H9 (cell line): ENCODE results near the gene NDUFB2. TPM values are rescaled to one million over a fixed set of nuclear protein-coding genes. Genes with fewer than 3 reads are reported as not detected.

Source experiments
- DNase-seq: peaks from one replicate; pipeline ENCODE4 v3.0.0-alpha.2; 2017
- H2AFZ ChIP-seq: one replicate; pipeline ENCODE4 v1.6.1; 2013; ENCODE audit warnings: mild to moderate bottlenecking, low read length, control low read depth, moderate library complexity
- H2AK5ac ChIP-seq: 2 replicates; pipeline ENCODE4 v1.6.1; 2013; ENCODE audit warnings: low read length, control low read depth, mixed read lengths; ENCODE audit not compliant: insufficient read length
- H2BK120ac ChIP-seq: one replicate; pipeline ENCODE4 v1.6.1; 2013; ENCODE audit warnings: low read depth, mild to moderate bottlenecking, low read length, control low read depth, inconsistent platforms; ENCODE audit not compliant: poor library complexity, severe bottlenecking
- H2BK12ac ChIP-seq: 2 replicates; pipeline ENCODE4 v1.6.1; 2013; ENCODE audit warnings: low read length, control low read depth, mixed read lengths, low read depth; ENCODE audit not compliant: insufficient read length
- H2BK15ac ChIP-seq: 2 replicates; pipeline ENCODE4 v1.6.1; 2013; ENCODE audit warnings: low read depth, low read length, control low read depth
- H2BK20ac ChIP-seq: one replicate; pipeline ENCODE4 v1.6.1; 2013; ENCODE audit warnings: low read depth, mild to moderate bottlenecking, low read length, control low read depth, inconsistent platforms; ENCODE audit not compliant: poor library complexity, severe bottlenecking
- H2BK5ac ChIP-seq: 2 replicates; pipeline ENCODE4 v1.6.1; 2013; ENCODE audit warnings: low read length, control low read depth, mixed read lengths; ENCODE audit not compliant: insufficient read length
- H3K14ac ChIP-seq: 2 replicates; pipeline ENCODE4 v1.6.1; 2013; ENCODE audit warnings: low read length, control low read depth; ENCODE audit not compliant: insufficient read depth
- H3K18ac ChIP-seq: 2 replicates; pipeline ENCODE4 v1.6.1; 2013; ENCODE audit warnings: low read depth, mild to moderate bottlenecking, mixed read lengths, low read length, control low read depth; ENCODE audit not compliant: insufficient read length
- H3K23ac ChIP-seq: 2 replicates; pipeline ENCODE4 v1.6.1; 2013; ENCODE audit warnings: low read length, control low read depth, mixed read lengths, low read depth; ENCODE audit not compliant: insufficient read length
- H3K23me2 ChIP-seq: 2 replicates; pipeline ENCODE4 v1.6.1; 2013; ENCODE audit warnings: low read depth, mild to moderate bottlenecking, mixed read lengths, low read length, control low read depth; ENCODE audit not compliant: insufficient read length, poor library complexity, severe bottlenecking
- H3K27ac ChIP-seq: 2 replicates; pipeline ENCODE4 v1.5.1; 2013; ENCODE audit warnings: low read length, control low read depth, mixed read lengths, low read depth; ENCODE audit not compliant: insufficient read length
- H3K27me3 ChIP-seq: 2 replicates; pipeline ENCODE4 v1.6.1; 2013; ENCODE audit warnings: low read length, control low read depth, inconsistent platforms; ENCODE audit not compliant: insufficient read depth
- H3K4ac ChIP-seq: 2 replicates; pipeline ENCODE4 v1.6.1; 2013; ENCODE audit warnings: low read depth, mild to moderate bottlenecking, control low read depth, inconsistent platforms, low read length, moderate library complexity
- H3K4me1 ChIP-seq: 2 replicates; pipeline ENCODE4 v1.6.1; 2013; ENCODE audit warnings: low read length, control low read depth, inconsistent platforms; ENCODE audit not compliant: insufficient read depth
- H3K4me2 ChIP-seq: 2 replicates; pipeline ENCODE4 v1.6.1; 2013; ENCODE audit warnings: low read length, control low read depth, mixed read lengths; ENCODE audit not compliant: insufficient read length, insufficient read depth
- H3K56ac ChIP-seq: 2 replicates; pipeline ENCODE4 v1.6.1; 2013; ENCODE audit warnings: low read depth, mild to moderate bottlenecking, mixed read lengths, low read length, control low read depth; ENCODE audit not compliant: insufficient read length
- H3K79me1 ChIP-seq: 2 replicates; pipeline ENCODE4 v1.6.1; 2013; ENCODE audit warnings: low read depth, mild to moderate bottlenecking, moderate library complexity, low read length, control low read depth, inconsistent platforms; ENCODE audit not compliant: insufficient read depth, poor library complexity, severe bottlenecking
- H3K79me2 ChIP-seq: 2 replicates; pipeline ENCODE4 v1.6.1; 2013; ENCODE audit warnings: low read length, control low read depth, inconsistent platforms; ENCODE audit not compliant: insufficient read depth
- H3K9ac ChIP-seq: 2 replicates; pipeline ENCODE4 v1.6.1; 2013; ENCODE audit warnings: low read length, control low read depth, mixed read lengths; ENCODE audit not compliant: insufficient read length; ENCODE audit errors: extremely low read depth
- H3K9me3 ChIP-seq: one replicate; pipeline ENCODE4 v1.6.1; 2013; ENCODE audit warnings: low read depth, low read length, inconsistent platforms; ENCODE audit not compliant: control insufficient read depth
- H3T11ph ChIP-seq: one replicate; pipeline ENCODE4 v1.6.1; 2013; ENCODE audit warnings: mild to moderate bottlenecking, low read length, control low read depth, inconsistent platforms
- H4K20me1 ChIP-seq: one replicate; pipeline ENCODE4 v1.6.1; 2013; ENCODE audit not compliant: control insufficient read depth, insufficient read length, insufficient read depth
- H4K5ac ChIP-seq: 2 replicates; pipeline ENCODE4 v1.6.1; 2013; ENCODE audit warnings: low read depth, mild to moderate bottlenecking, mixed read lengths, low read length, control low read depth; ENCODE audit not compliant: insufficient read length
- H4K8ac ChIP-seq: replicated peaks from 2 replicates; pipeline ENCODE4 v1.6.1; 2013; ENCODE audit warnings: low read length, control low read depth, mixed read lengths, low read depth; ENCODE audit not compliant: insufficient read length
- H4K91ac ChIP-seq: 2 replicates; pipeline ENCODE4 v1.6.1; 2013; ENCODE audit warnings: low read depth, mild to moderate bottlenecking, moderate library complexity, mixed read lengths, low read length, control low read depth; ENCODE audit not compliant: insufficient read length
- H3K27ac Mint-ChIP-seq, 3 experiments: 2 replicates in 2 of 3; 3 replicates in 1 of 3; pipeline ENCODE4 v1.8.0; 2020 to 2021; ENCODE audit warnings: mixed read lengths in 3 of 3, mild to moderate bottlenecking in 1 of 3, moderate library complexity in 1 of 3
- H3K27me3 Mint-ChIP-seq: 2 replicates; pipeline ENCODE4 v1.8.0; 2021; ENCODE audit warnings: low read depth, mild to moderate bottlenecking, moderate library complexity, mixed read lengths
- H3K36me3 Mint-ChIP-seq, 3 experiments: 2 replicates in 2 of 3; 3 replicates in 1 of 3; pipeline ENCODE4 v1.8.0; 2020 to 2021; ENCODE audit warnings: low read depth in 3 of 3, mixed read lengths in 3 of 3; ENCODE audit not compliant: insufficient read depth in 1 of 3
- H3K4me1 Mint-ChIP-seq, 2 experiments: 2 replicates each; pipeline ENCODE4 v1.8.0; 2020; ENCODE audit warnings: mixed read lengths in 2 of 2
- H3K4me3 Mint-ChIP-seq, 2 experiments: 2 replicates in 1 of 2; 3 replicates in 1 of 2; pipeline ENCODE4 v1.8.0; 2020 to 2021; ENCODE audit warnings: mild to moderate bottlenecking in 2 of 2, mixed read lengths in 2 of 2, moderate library complexity in 1 of 2
- H3K9me3 Mint-ChIP-seq, 2 experiments: 2 replicates in 1 of 2; 3 replicates in 1 of 2; pipeline ENCODE4 v1.8.0; 2020; ENCODE audit warnings: mild to moderate bottlenecking in 2 of 2, mixed read lengths in 2 of 2, moderate library complexity in 1 of 2
- CTCF ChIP-seq: fragments of 200-600 bp; sonication (generic); conservative IDR thresholded peaks from 3 replicates; pipeline ENCODE4 v1.8.0; 2021; ENCODE audit warnings: antibody characterized with exemption, mild to moderate bottlenecking
- WGBS: extraction: QIAGEN DNeasy Blood & Tissue Kit; methylation state at CpG from one replicate; pipeline ENCODE4 v1.1.7; 2013; ENCODE audit warnings: missing lambda C conversion rate, low lambda C conversion rate, mixed read lengths; ENCODE audit not compliant: insufficient read length; ENCODE audit errors: extremely low coverage; 5-methylcytosine and 5-hydroxymethylcytosine counted together
- total RNA-seq: library from RNA; stranded (reverse); gene quantifications from 2 replicates; pipeline ENCODE4 v1.2.1, GENCODE V29; 2021

The NDUFB2 gene
- total RNA-seq, 1 experiment from 2014 or later, result 177 TPM

DNA sequence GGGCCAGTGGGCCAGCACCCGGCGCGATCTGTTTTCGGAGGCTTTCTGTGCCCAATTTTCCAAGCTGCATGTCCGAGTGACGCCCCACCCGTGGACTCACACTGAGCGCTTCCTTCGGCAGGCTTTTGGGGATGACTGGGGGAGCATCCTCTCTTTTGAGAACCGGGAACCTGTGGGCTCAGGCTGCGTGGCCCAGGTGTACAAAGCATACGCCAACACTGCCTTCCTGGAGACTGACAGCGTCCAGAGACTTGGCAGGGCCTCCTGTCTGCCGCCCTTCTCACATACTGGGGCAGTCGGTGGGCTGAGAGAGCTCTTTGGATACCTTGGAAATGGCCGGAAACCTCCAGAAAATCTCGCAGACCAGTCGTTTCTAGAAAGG lies 22.7 kb upstream of the NDUFB2 start:
- Histone ChIP-seq H2AK5ac (no peak overlapping the region), H3K56ac (no peak overlapping the region), H2BK12ac (no peak overlapping the region), H3K4me2 (peak overlapping the region; percentile 55), H3K79me2 (no peaks in the 10 kb centered on the region), H4K5ac (no peak overlapping the region), H3K18ac (no peak overlapping the region), H3K14ac (no peak overlapping the region), H4K8ac (no peak overlapping the region), H2AFZ (no peak overlapping the region), H3K9me3 (no peaks in the 10 kb centered on the region), H2BK5ac (no peak overlapping the region), H3K9ac (no peak overlapping the region), H3K4ac (no peak overlapping the region), H3K23me2 (peaks cover 6% of the 10 kb centered on the region), H3K23ac (no peak overlapping the region), H2BK120ac (no peak overlapping the region), H3K4me1 (no peaks in the 10 kb centered on the region; the same call in 1 of the 2 replicates), H4K20me1 (no peaks in the 10 kb centered on the region), H3T11ph (no peak overlapping the region), H3K27ac (no peak overlapping the region), H4K91ac (no peak overlapping the region), H3K27me3 (no peaks in the 10 kb centered on the region; the same call in 1 of the 2 replicates), H2BK15ac (no peak overlapping the region), H2BK20ac (no peak overlapping the region), H3K79me1 (no peaks in the 10 kb centered on the region)
- WGBS, result no CpG with 5 or more reads among the region's 18 CpGs
- no peak overlapping the region for H3K27ac Mint-ChIP-seq
- H3K4me3 Mint-ChIP-seq, result peak overlapping the region; percentile 72 to 85
- H3K27me3 Mint-ChIP-seq, result peaks cover 3% of the 10 kb centered on the region; the same call in 1 of the 2 replicates
- peaks cover 0 to 3% (median 0%) of the 10 kb centered on the region in 3 experiments; a peak in 3 of 7 replicates for H3K36me3 Mint-ChIP-seq
- H3K4me1 Mint-ChIP-seq, result peaks cover 15 to 18% of the 10 kb centered on the region in 2 experiments
- no peak for DNase-seq
- TF ChIP-seq CTCF, result no peak
- no peaks in the 10 kb centered on the region for H3K9me3 Mint-ChIP-seq
